DMS114 treated with DMSO at 0.1 percent for 48 hours (cell line): ENCODE measurements around the gene HAP1.
"Not testable (repeated sequence)": the region's sequence is repeated elsewhere in the genome, so short reads cannot be mapped to it uniquely, and the experiment has no call there.

Experiments used
- DNase-seq: peaks from one replicate; lab custom pipeline; 2025; ENCODE audit not compliant: unreplicated experiment; lab: John Stamatoyannopoulos, UW

HAP1 gene

DNA sequence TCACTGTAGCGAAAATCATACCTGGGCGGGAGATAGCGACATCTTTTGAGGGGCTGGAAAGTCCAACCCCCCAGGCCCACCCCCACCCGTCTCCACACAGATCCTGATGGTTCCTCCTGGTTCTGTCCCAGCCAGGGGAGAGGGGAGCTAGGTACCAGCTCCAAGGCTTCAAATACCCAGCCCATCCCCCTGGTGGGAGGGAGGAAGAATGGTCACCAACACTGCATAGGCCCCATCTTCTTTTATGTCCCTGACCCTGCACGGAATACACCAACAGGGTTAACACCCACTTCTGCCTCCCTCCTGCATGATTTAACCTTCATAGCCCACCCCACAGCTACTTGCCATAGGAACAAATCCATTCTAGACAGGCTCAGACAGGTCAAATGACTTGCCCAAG, 9.3 kb downstream of the HAP1 start:
- no peak for DNase-seq

DNA sequence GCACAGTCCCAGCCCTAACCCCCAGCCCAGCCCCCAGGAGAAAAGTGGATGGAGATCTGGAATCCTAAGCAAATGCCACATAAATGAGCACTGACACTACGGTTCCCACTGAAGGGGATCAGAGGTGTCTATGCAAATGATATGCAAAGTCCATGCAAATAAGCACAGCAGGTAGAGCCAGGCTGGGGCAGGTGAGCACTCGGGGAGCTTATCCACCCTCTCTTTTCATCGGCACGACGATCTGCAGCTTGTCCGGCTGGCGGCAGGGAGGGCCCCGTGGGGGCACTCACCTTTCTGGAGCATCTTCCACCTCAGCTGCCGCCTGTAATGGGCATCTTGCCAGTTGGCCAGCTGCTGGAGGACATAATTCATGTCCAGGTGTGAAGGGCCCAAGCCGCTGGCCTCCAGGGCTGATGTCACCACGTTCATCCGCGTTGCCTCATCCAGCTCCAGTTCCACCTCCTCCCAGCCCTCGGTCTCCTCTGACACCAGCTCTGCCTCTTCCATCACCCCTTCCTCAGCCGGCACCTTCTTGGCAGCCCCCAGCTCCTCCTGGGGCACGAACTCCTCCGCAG, 9.9 kb downstream of the HAP1 start:
- no peak for DNase-seq

DNA sequence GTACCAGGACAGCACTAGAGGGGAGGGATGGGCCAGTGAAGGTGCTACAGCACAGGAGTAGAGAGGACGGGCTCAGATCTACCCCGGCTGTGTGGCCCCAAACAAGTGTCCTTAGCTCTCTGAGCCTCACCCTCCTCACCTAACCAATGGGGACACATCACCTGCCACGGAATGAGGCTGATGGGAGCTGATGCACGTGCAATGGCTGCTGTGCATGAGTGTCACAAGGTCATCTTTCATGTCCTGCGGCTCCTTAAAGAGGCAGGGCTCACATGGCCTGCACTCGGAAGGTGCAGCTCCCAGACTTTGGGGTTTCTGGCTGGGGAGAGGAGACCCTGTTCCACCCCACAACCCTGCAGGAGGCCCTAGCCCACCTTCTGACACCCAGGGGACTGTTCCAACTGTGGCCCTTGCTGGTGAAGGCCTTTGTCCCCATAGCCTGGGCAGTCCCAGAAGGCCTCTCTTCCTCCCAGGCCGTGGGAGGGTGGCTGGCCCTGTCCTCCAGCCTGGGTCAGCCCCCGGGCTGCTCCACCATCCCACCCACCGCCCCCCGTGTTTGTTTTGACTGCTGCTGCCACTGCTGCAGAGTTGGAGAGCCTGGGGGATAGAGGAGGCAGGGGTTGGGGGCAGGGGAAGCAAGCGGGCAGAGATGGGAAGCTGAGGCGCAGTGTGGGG, 10.5 kb downstream of the HAP1 start:
- no peak for DNase-seq

GRCh38 chr17:41722231-41722630, 12.2 kb downstream of the HAP1 start:
- DNase-seq = no peak

DNA sequence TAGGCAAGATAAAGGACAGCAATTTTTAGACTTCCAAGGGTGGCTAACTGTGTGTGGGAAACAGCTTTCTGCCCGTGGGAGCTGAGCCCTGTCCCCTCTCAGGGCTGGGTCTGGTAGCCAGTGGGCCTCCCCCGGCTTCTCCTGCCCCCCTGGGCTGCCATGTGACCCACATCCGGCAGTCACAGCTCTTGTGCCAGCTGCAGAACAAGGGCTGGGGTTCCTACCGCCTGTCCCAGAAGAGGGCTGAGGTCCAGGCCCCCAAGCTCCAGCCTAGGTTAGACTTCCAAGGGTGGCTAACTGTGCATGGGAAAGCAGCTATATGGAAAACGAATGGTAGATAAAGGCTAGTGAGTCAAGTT, 16.2 kb downstream of the HAP1 start:
- no peak for DNase-seq

DNA sequence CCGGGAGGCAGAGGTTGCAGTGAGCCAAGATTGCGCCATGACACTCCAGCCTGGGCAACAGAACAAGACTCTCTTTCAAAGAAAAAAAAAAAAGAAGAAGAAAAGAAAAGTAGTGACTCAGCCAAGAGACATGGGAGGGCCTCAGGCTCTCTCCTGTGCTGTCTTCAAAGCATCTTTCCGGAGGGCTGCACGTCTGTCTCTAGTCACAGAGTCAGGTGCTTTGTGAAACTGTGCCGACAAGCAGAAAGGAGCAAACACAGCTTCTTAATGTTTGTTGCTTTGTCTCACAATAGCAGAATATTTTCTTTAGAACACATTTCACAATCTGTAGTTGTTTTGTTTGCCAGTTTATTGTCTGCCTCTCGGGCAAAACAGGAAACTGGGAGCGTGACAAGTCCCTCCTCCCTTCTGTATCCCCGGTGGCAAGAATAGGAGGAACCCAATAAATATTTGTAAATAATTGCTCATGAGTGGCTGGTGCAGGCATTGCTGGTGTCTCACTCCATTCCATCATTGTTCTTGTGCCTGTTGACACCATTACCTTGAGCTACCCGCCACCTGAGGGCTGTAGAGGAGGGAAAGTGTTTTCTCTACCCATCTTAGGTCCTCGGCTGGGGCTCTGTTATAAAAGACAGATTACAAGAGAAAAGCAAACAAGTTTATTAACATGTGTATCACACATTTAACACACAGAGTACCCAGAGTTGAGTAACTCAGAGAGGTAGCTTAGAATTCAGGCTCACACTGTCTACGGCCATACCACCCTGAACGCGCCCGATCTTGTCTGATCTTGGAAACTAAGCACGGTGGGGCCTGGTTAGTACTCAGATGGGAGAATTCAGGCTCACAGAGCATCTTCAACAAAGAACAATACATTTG, 16.8 kb downstream of the HAP1 start:
- DNase-seq = no peak

DNA sequence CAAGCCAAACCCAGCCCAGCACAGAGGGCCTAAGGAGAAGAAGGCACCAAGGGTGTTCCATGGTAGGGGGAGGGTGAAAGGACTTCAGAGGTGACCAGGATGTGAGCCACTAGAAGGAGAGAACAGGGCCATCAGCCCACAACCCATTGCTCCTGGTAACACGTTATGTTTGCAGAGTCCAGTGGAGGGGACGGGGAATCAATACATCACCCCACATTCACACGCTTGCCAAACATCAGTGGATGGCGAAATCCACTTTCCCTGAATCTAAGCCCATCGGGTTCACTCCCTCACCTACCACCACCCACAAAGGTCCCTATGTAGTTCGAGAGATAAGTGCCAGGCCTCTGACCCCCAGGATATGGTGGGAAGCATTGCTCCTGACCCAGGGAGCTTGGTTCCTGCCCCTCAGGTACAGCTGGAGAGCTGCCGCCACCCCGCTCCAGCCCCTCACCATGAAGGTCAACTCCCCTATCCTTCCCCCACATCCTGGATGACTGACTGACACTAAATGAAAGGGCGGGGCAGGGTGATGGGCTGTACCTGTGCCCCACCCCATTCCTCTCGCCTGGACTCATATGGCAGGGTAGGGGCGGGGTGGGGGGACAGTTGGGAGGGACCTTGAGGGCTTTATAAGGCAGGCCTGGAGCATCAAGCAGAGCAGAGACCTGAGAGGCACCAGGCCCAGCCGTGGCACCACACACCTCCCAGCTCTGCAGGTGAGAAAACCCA, 22.6 kb downstream of the HAP1 start, which contains the start of gene GAST:
Gene GAST (plus strand): TSS at position 663 of the 732 bp plus-strand sequence. CDS start 3,106 bp downstream, outside the sequence.
- no peak for DNase-seq

- no peak for DNase-seq
Observed at GRCh38 chr17:41710472-41711090, 23.9 kb downstream of the HAP1 start.

DNA sequence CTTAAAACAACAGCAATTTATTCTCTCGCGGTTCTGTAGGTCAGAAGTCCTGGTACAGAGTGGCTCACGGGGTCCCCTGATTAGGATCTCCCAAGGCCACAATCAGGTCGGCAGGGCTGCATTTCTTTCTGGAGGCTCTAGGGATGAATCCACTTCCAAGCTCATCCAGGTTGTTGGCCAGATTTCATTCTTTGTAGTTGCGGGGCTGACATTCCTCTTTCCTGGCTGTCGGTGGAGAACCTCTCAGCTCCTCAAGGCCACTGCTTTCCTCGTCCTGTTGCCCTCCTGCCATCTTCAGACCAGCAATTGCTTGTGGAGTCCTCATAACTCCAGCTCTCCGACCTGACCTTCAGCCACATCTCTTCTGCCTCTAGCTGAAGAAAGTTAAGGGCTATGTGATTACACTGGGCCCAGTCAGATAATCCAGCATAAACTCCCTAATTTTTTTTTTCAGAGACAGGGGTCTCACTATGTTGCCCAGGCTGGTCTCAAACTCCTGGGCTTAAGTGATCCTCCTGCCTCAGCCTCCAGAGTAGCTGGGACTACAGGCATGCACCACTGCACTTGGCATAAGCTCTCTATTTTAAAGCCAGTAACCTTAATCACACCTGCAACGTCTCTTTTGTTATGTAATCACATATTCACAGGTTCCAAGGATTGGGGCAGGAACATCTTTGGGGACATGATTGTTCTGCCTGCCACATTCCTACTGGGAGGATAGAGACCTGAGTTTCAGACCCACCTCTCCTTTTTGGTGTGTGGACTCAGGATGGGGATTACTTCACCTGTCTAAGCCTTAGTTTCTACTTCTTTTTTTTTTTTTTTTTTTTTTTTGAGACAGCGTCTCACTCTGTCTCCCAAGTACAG, 26.4 kb downstream of the HAP1 start:
- no peak for DNase-seq

DNA sequence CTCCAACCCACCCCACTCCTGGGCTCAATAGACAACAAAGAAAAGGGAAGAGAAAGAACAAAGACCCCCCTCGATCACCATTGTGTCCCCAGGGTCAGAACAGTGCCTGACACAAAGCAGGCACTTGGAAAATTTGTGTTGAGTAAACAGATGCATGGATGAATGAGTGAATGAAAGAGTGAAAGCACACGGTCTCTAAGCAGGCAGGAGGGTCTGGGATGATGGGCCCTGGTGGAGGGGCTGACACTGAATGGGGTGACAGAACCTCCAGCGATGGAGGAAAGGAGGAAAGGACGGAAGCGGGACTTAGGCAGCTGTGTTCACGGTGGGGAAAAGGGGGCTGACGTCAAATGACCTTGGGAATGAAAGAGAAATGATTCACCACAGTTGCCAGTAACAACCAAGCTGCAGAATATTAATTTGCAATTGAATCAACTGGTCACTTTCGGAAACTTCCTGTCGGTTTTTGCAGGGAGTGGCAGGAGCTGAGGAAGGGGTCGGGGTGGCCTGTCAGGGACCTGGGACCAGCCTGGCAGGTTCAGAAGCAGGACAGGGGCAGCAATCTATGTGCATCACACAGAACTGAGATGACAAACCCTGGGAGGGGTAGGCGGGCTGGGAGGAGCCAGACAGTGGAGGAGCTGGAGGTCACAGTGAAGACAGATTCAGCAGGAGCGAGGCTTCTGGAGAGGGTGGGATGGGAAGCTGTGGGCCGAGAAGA, 29.0 kb downstream of the HAP1 start:
- DNase-seq = no peak

- no peak for DNase-seq
Observed at GRCh38 chr17:41702712-41703111, 31.7 kb downstream of the HAP1 start.

GRCh38 chr17:41700843-41701242, 33.6 kb downstream of the HAP1 start:
- not testable (repeated sequence) for DNase-seq

GRCh38 chr17:41697122-41697962, 37.1 kb downstream of the HAP1 start:
- DNase-seq = no peak

GRCh38 chr17:41695954-41696757, 38.3 kb downstream of the HAP1 start:
- peak; percentile 51 for DNase-seq

GRCh38 chr17:41695134-41695661, 39.2 kb downstream of the HAP1 start:
- DNase-seq = no peak

GRCh38 chr17:41692722-41693521, 41.5 kb downstream of the HAP1 start:
- no peak for DNase-seq
